GM18505 (cell line): ENCODE measurements around the gene ADPRHL1.
"Not testable (repeated sequence)": the region's sequence is repeated elsewhere in the genome, so short reads cannot be mapped to it uniquely, and the experiment has no call there.

Experiments
- ATAC-seq: cut with Tn5 transposase; IDR thresholded peaks from one replicate; pipeline ENCODE4 v1.9.1; 2021; ENCODE audit not compliant: unreplicated experiment
- POLR2A ChIP-seq: IDR thresholded peaks from 4 replicates; pipeline ENCODE4 v1.6.1; 2011; ENCODE audit warnings: borderline replicate concordance; ENCODE audit not compliant: insufficient read depth, insufficient read length; ENCODE audit errors: extremely low read depth

Gene ADPRHL1

GRCh38 chr13:113397608-113398425, 55.5 kb downstream of the ADPRHL1 start:
- no peak for ATAC-seq
- TF ChIP-seq POLR2A, result no peak

- ATAC-seq, result no peak
- no peak for TF ChIP-seq POLR2A
These were observed 59.0 kb downstream of the ADPRHL1 start for GRCh38 chr13:113394339-113394640.

GRCh38 chr13:113393563-113394338, 59.5 kb downstream of the ADPRHL1 start:
- ATAC-seq, result peak; percentile 94
- TF ChIP-seq POLR2A, result no peak

- no peak for ATAC-seq
- no peak for TF ChIP-seq POLR2A
These were observed 60.1 kb downstream of the ADPRHL1 start for GRCh38 chr13:113393226-113393562.

GRCh38 chr13:113390874-113391497, 62.3 kb downstream of the ADPRHL1 start:
- ATAC-seq, result no peak
- TF ChIP-seq POLR2A, result no peak

- not testable (repeated sequence) for ATAC-seq
These were observed 63.7 kb downstream of the ADPRHL1 start for GRCh38 chr13:113389586-113389985.

GRCh38 chr13:113387396-113387795, 65.9 kb downstream of the ADPRHL1 start:
- no peak for ATAC-seq
- no peak for TF ChIP-seq POLR2A

- no peak for TF ChIP-seq POLR2A
- no peak for ATAC-seq
These were observed 70.2 kb downstream of the ADPRHL1 start for GRCh38 chr13:113383089-113383488.

GRCh38 chr13:113382542-113382941, 70.7 kb downstream of the ADPRHL1 start:
- ATAC-seq, result not testable (repeated sequence)

GRCh38 chr13:113378825-113379224, 74.5 kb downstream of the ADPRHL1 start:
- no peak for TF ChIP-seq POLR2A
- ATAC-seq, result no peak

- no peak for TF ChIP-seq POLR2A
- no peak for ATAC-seq
These were observed 78.6 kb downstream of the ADPRHL1 start for GRCh38 chr13:113374511-113375175.

GRCh38 chr13:113373811-113374485, 79.3 kb downstream of the ADPRHL1 start:
- ATAC-seq, result no peak

GRCh38 chr13:113371701-113372100, 81.6 kb downstream of the ADPRHL1 start:
- ATAC-seq, result not testable (repeated sequence)

More at GRCh38 chr13:113373811-113374485, 79.3 kb downstream of the ADPRHL1 start:
- no peak for TF ChIP-seq POLR2A
